ENCODE measurements around the gene DEXI. TPM values are rescaled to one million over a fixed set of nuclear protein-coding genes. Genes with fewer than 3 reads are reported as not detected.

DEXI gene
- total RNA-seq, 1 experiment from 2014 or later, result 28.3 TPM

- Histone ChIP-seq H3K79me1 (ENCODE audit: insufficient read depth, low read depth, low read length, poor library complexity, severe bottlenecking) (peaks cover 2% of the 10 kb centered on the region), H3K14ac (ENCODE audit: insufficient read depth, low read length) (no peak overlapping the region), H4K5ac (ENCODE audit: insufficient read length, low read depth, low read length) (no peak overlapping the region), H3K23me2 (ENCODE audit: insufficient read length, low read depth, low read length, poor library complexity, severe bottlenecking) (no peaks in the 10 kb centered on the region), H3K79me2 (ENCODE audit: insufficient read depth, low read length) (no peaks in the 10 kb centered on the region), H3K27ac (ENCODE audit: insufficient read length, low read depth, low read length) (no peak overlapping the region), H4K91ac (ENCODE audit: insufficient read length, low read depth, low read length) (no peak overlapping the region), H4K8ac (replicated peaks; ENCODE audit: insufficient read length, low read depth, low read length) (no peak overlapping the region), H2BK5ac (ENCODE audit: insufficient read length, low read length) (no peak overlapping the region), H2BK12ac (ENCODE audit: insufficient read length, low read depth, low read length) (no peak overlapping the region), H4K20me1 (ENCODE audit: control insufficient read depth, insufficient read depth, insufficient read length) (no peaks in the 10 kb centered on the region), H3K4me1 (ENCODE audit: insufficient read depth, low read length) (peaks cover 21% of the 10 kb centered on the region; the same call in 1 of the 2 replicates), H3K4ac (ENCODE audit: low read depth, low read length) (no peak overlapping the region), H3K9ac (ENCODE audit: extremely low read depth, insufficient read length, low read length) (no peak overlapping the region), H2AFZ (ENCODE audit: low read length) (no peak overlapping the region), H2AK5ac (ENCODE audit: insufficient read length, low read length) (no peak overlapping the region), H3K56ac (ENCODE audit: insufficient read length, low read depth, low read length) (no peak overlapping the region), H2BK15ac (ENCODE audit: low read depth, low read length) (no peak overlapping the region), H2BK20ac (ENCODE audit: low read depth, low read length, poor library complexity, severe bottlenecking) (no peak overlapping the region), H3K4me2 (ENCODE audit: insufficient read depth, insufficient read length, low read length) (no peak overlapping the region), H3K27me3 (ENCODE audit: insufficient read depth, low read length) (no peaks in the 10 kb centered on the region), H3T11ph (ENCODE audit: low read length) (no peak overlapping the region), H2BK120ac (ENCODE audit: low read depth, low read length, poor library complexity, severe bottlenecking) (no peak overlapping the region), H3K18ac (ENCODE audit: insufficient read length, low read depth, low read length) (no peak overlapping the region), H3K9me3 (ENCODE audit: control insufficient read depth, low read depth, low read length) (no peaks in the 10 kb centered on the region), H3K23ac (ENCODE audit: insufficient read length, low read depth, low read length) (no peak overlapping the region)
- H3K27me3 Mint-ChIP-seq (ENCODE audit: low read depth), result no peaks in the 10 kb centered on the region; the same call in 1 of the 2 replicates
- WGBS (ENCODE audit: extremely low coverage, insufficient read length, low lambda C conversion rate), result no CpG with 5 or more reads among the region's 7 CpGs
- peak overlapping the region; percentile 7 to 10; a peak in 2 of 5 replicates for H3K4me3 Mint-ChIP-seq
- no peaks in the 10 kb centered on the region for H3K36me3 Mint-ChIP-seq (ENCODE audit: insufficient read depth in 1 of 3, low read depth in 3 of 3)
- H3K9me3 Mint-ChIP-seq, result no peaks in the 10 kb centered on the region
- peak; percentile 52 for TF ChIP-seq CTCF (conservative IDR thresholded peaks at IDR 0.05)
- peak overlapping the region; percentile 5 to 91 (median 88); a peak in 5 of 7 replicates for H3K27ac Mint-ChIP-seq
- H3K4me1 Mint-ChIP-seq, result peaks cover 67 to 69% of the 10 kb centered on the region in 2 experiments
- peak; percentile 88 for DNase-seq
These were observed 7.2 kb upstream of the DEXI start for GRCh38 chr16:10949424-10949970.

Measured in H9 (cell line).